K562 (cell line): ENCODE data around the gene IFT52. TPM values are rescaled to one million over a fixed set of nuclear protein-coding genes. Genes with fewer than 3 reads are reported as not detected.

Source experiments
- ADNP ChIP-seq: fragments of 200-800 bp; sonication (Bioruptor generic); IDR thresholded peaks from 2 replicates; pipeline ENCODE4 v1.6.1; 2016; ENCODE audit warnings: missing genetic modification characterization, missing compliant biosample characterization
- ARID3B ChIP-seq: fragments of 250-450 bp; sonication (Bioruptor Pico); IDR thresholded peaks from 2 replicates; pipeline ENCODE4 v1.4.0; 2020; ENCODE audit warnings: borderline replicate concordance
- EP400 ChIP-seq: fragments of 450-650 bp; IDR thresholded peaks from 2 replicates; pipeline ENCODE4 v1.6.1; 2017; ENCODE audit warnings: antibody characterized with exemption, mild to moderate bottlenecking, moderate library complexity
- MXI1 ChIP-seq: IDR thresholded peaks from 2 replicates; pipeline ENCODE4 v1.6.1; 2011; ENCODE audit warnings: low read depth, mild to moderate bottlenecking, improper control_type of control experiment, low read length
- NCOA4 ChIP-seq: fragments of 450-650 bp; IDR thresholded peaks from 2 replicates; pipeline ENCODE4 v1.6.1; 2018; ENCODE audit warnings: mild to moderate bottlenecking; ENCODE audit not compliant: partially characterized antibody
- NCOA6 ChIP-seq: fragments of 450-650 bp; IDR thresholded peaks from 2 replicates; pipeline ENCODE4 v1.6.1; 2017; ENCODE audit warnings: mild to moderate bottlenecking
- RBBP5 ChIP-seq: fragments of 200-600 bp; sonication (generic); IDR thresholded peaks from 2 replicates; pipeline ENCODE4 v1.6.1; 2012; ENCODE audit warnings: borderline replicate concordance, mild to moderate bottlenecking, low read length, control low read depth, inconsistent platforms; ENCODE audit not compliant: insufficient read depth, poor library complexity, severe bottlenecking
- ZEB2 ChIP-seq: fragments of 450-650 bp; IDR thresholded peaks from 2 replicates; pipeline ENCODE4 v1.6.1; 2016
- ZNF174 ChIP-seq: fragments of 250-450 bp; sonication (Bioruptor Pico); IDR thresholded peaks from 2 replicates; pipeline ENCODE4 v1.4.0; 2020; ENCODE audit warnings: mild to moderate bottlenecking
- polyA plus RNA-seq, 8 experiments: library from polyadenylated mRNA; depleted of rRNA in 4 of 8; stranded (reverse) in 5 of 8; unstranded in 3 of 8; fragments of >200 nt; fragmentation: Nextera tagmentation in 2 of 8; fragmentation: Illumina TruSeq in 1 of 8; extraction: Ambion mirVana in 2 of 8; extraction: Trizol in 1 of 8; gene quantifications; 2 replicates each; pipeline versions ENCODE4 v1.2.1 to v1.2.3, GENCODE V29; 2011 to 2014; ENCODE audit warnings: inconsistent platforms in 1 of 8, missing spikeins in 1 of 8
- total RNA-seq, 7 experiments: library from RNA; depleted of rRNA in 6 of 7; stranded (reverse); fragments of >200 nt in 6 of 7; fragmentation: Illumina TruSeq in 2 of 7; extraction: Trizol in 2 of 7; gene quantifications; 2 replicates each; pipeline versions ENCODE4 v1.2.1 to v1.2.3, GENCODE V29; 2011 to 2021; ENCODE audit warnings: low replicate concordance in 1 of 7
- TF ChIP-seq, protein P1 (sequence below): sonication (generic); formaldehyde crosslinking; IDR thresholded peaks from 2 replicates; pipeline ENCODE4 v1.8.0; 2022; ENCODE audit warnings: mild to moderate bottlenecking, missing genetic modification reagents

The IFT52 gene
- total and polyA plus RNA-seq, 9 of the 15 experiments (the other 6 are each of a cell fraction or from before 2014, with no cell fraction given) = 11.0 to 31.4 (median 20.4) TPM

- TF ChIP-seq ARID3B (CRISPR knock-in tag) (no peak), NCOA6 (peak; percentile 95), MXI1 (no peak), ADNP (tag) (no peak), RBBP5 (peak; percentile 78), NCOA4 (no peak), ZEB2 (peak; percentile 89), EP400 (peak; percentile 73), ZNF174 (no peak)
- TF ChIP-seq, protein P1, sequence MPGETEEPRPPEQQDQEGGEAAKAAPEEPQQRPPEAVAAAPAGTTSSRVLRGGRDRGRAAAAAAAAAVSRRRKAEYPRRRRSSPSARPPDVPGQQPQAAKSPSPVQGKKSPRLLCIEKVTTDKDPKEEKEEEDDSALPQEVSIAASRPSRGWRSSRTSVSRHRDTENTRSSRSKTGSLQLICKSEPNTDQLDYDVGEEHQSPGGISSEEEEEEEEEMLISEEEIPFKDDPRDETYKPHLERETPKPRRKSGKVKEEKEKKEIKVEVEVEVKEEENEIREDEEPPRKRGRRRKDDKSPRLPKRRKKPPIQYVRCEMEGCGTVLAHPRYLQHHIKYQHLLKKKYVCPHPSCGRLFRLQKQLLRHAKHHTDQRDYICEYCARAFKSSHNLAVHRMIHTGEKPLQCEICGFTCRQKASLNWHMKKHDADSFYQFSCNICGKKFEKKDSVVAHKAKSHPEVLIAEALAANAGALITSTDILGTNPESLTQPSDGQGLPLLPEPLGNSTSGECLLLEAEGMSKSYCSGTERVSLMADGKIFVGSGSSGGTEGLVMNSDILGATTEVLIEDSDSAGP (CRISPR knock-in tag) = no peak
Measured at GRCh38 chr20:43590392-43591303, at the start of gene IFT52 (continued).
